GM12878 (cell line): Measurements from ENCODE around the gene TLL2. TPM values are rescaled to one million over a fixed set of nuclear protein-coding genes. Genes with fewer than 3 reads are reported as not detected.

Experiments
- ATAC-seq: fragments of 200-7000 bp; cut with Tn5 transposase; 3 replicates; pipeline ENCODE4 v1.9.1; 2020; ENCODE audit warnings: mild to moderate bottlenecking, moderate library complexity
- BruUV-seq: library from RNA; stranded (reverse); fragments of 400-500 nt; replicated peaks from 2 replicates; lab custom pipeline; 2021; lab: Mats Ljungman, UMichigan
- CTCF ChIA-PET: fragments of 300-600 bp; sonication (Branson Sonifier 250); formaldehyde crosslinking; extraction: SDS; loops from one replicate; lab custom pipeline; 2021; ENCODE audit warnings: inconsistent platforms; lab: Yijun Ruan, JAX
- POLR2A ChIA-PET: fragments of 350-600 bp; formaldehyde crosslinking; extraction: SDS; loops from one replicate; lab custom pipeline; 2021; ENCODE audit warnings: inconsistent platforms; lab: Charles Lee
- RAD21 ChIA-PET: fragments of 300-600 bp; sonication (Branson Sonifier 250); formaldehyde crosslinking; loops from one replicate; lab custom pipeline; 2023; ENCODE audit warnings: antibody characterized with exemption; ENCODE audit not compliant: unreplicated experiment; lab: Charles Lee
- SMC1A ChIA-PET: fragments of 300-600 bp; sonication (Branson Sonifier 250); formaldehyde crosslinking; loops from one replicate; lab custom pipeline; 2023; ENCODE audit not compliant: unreplicated experiment, uncharacterized antibody; lab: Charles Lee
- DNase-seq: peaks from one replicate; pipeline ENCODE4 v3.0.0-alpha.2; 2011; ENCODE audit warnings: low read depth, low spot score
- FAIRE-seq: peaks from 3 replicates; lab custom pipeline; 2011; peaks lifted over from hg19 to GRCh38; lab: Jason Lieb, UNC
- H2AFZ ChIP-seq: 2 replicates; pipeline ENCODE4 v1.6.0; 2011; ENCODE audit warnings: low read depth, low read length, control low read depth; ENCODE audit not compliant: control insufficient read depth
- H3K27ac ChIP-seq: 2 replicates; pipeline ENCODE4 v1.5.1; 2011; ENCODE audit warnings: control low read depth; ENCODE audit not compliant: control insufficient read depth, insufficient read depth
- H3K27me3 ChIP-seq, 2 experiments: replicated peaks in 1 of 2; 2 replicates each; pipeline versions ENCODE4 v1.6.0 to v1.6.1; 2011; ENCODE audit warnings: low read length in 1 of 2; ENCODE audit not compliant: control insufficient read depth in 2 of 2, insufficient read depth in 2 of 2
- H3K36me3 ChIP-seq, 2 experiments: 2 replicates each; pipeline ENCODE4 v1.5.1; 2011; ENCODE audit warnings: low read length in 1 of 2; ENCODE audit not compliant: control insufficient read depth in 2 of 2, insufficient read depth in 2 of 2
- H3K4me1 ChIP-seq: 2 replicates; pipeline ENCODE4 v1.6.1; 2011; ENCODE audit warnings: mild to moderate bottlenecking, low read length, moderate library complexity, mixed read lengths; ENCODE audit not compliant: control insufficient read depth, insufficient read depth
- H3K4me2 ChIP-seq: 2 replicates; pipeline ENCODE4 v1.6.0; 2011; ENCODE audit warnings: control low read depth; ENCODE audit not compliant: control insufficient read depth, insufficient read depth
- H3K4me3 ChIP-seq: fragments of 200-600 bp; sonication (generic); 2 replicates; pipeline ENCODE4 v1.5.1; 2016
- H3K79me2 ChIP-seq: 2 replicates; pipeline ENCODE4 v1.6.0; 2011; ENCODE audit warnings: low read length; ENCODE audit not compliant: control insufficient read depth, insufficient read depth
- H3K9ac ChIP-seq: 2 replicates; pipeline ENCODE4 v1.8.0; 2011; ENCODE audit warnings: low read length, control low read depth, mixed read lengths; ENCODE audit not compliant: control insufficient read depth, insufficient read depth
- H3K9me3 ChIP-seq: replicated peaks from 3 replicates; pipeline ENCODE4 v1.5.1; 2011; ENCODE audit warnings: mild to moderate bottlenecking, low read length; ENCODE audit not compliant: control insufficient read depth, insufficient read depth
- H4K20me1 ChIP-seq: 2 replicates; pipeline ENCODE4 v1.6.0; 2011; ENCODE audit not compliant: control insufficient read depth, insufficient read depth
- BMI1 ChIP-seq: fragments of 450-650 bp; IDR thresholded peaks from 2 replicates; pipeline ENCODE4 v1.6.1; 2016; ENCODE audit warnings: mild to moderate bottlenecking, moderate library complexity, borderline replicate concordance
- CBX5 ChIP-seq: sonication (generic); IDR thresholded peaks from 2 replicates; pipeline ENCODE4 v1.6.1; 2016; ENCODE audit warnings: low read depth, moderate library complexity, mild to moderate bottlenecking, inconsistent platforms
- HDAC2 ChIP-seq: fragments of 200-600 bp; sonication (generic); IDR thresholded peaks from 2 replicates; pipeline ENCODE4 v1.6.1; 2017
- TCF3 ChIP-seq: IDR thresholded peaks from 2 replicates; pipeline ENCODE4 v1.6.1; 2012; ENCODE audit warnings: low read depth, mild to moderate bottlenecking, low read length, borderline replicate concordance; ENCODE audit not compliant: insufficient read depth
- WRNIP1 ChIP-seq: IDR thresholded peaks from 2 replicates; pipeline ENCODE4 v1.6.1; 2011; ENCODE audit warnings: low read depth, low read length, improper control_type of control experiment, borderline replicate concordance
- WGBS: methylation state at CpG from one replicate; pipeline ENCODE4 v1.1.6; 2016; ENCODE audit warnings: low lambda C conversion rate; ENCODE audit not compliant: insufficient replicate concordance, insufficient coverage; ENCODE audit errors: missing lambda C conversion rate; 5-methylcytosine and 5-hydroxymethylcytosine counted together
- in situ Hi-C: fragments of 300-500 bp; cut with MboI; formaldehyde crosslinking; loops from 9 replicates; pipeline ENCODE4 v1.14.3; 2018; ENCODE audit warnings: mixed read lengths
- intact Hi-C: fragments of 100-400 bp; cut with micrococcal nuclease; formaldehyde crosslinking; loops from one replicate; pipeline ENCODE4 v1.14.2; 2022; ENCODE audit not compliant: unreplicated experiment
- polyA plus RNA-seq, 11 experiments: library from polyadenylated mRNA; depleted of rRNA in 4 of 11; unstranded in 6 of 11; stranded (reverse) in 5 of 11; fragments of >200 nt; fragmentation: Nextera tagmentation in 4 of 11; fragmentation: Illumina TruSeq in 1 of 11; extraction: Ambion mirVana in 4 of 11; extraction: Trizol in 1 of 11; gene quantifications; 1 replicate in 1 of 11; 2 replicates in 10 of 11; pipeline versions ENCODE4 v1.2.1 to v1.2.3, GENCODE V29; 2011 to 2016; ENCODE audit warnings: inconsistent platforms in 2 of 11, missing spikeins in 2 of 11, low read depth in 1 of 11
- total RNA-seq, 4 experiments: library from RNA; depleted of rRNA in 3 of 4; stranded (reverse); fragments of >200 nt in 3 of 4; fragmentation: Illumina TruSeq in 1 of 4; extraction: Trizol in 1 of 4; gene quantifications; 2 replicates each; pipeline versions ENCODE4 v1.2.1 to v1.2.3, GENCODE V29; 2013 to 2021

Gene TLL2
- total and polyA plus RNA-seq, 10 of the 15 experiments (the other 5 are each of a cell fraction or from before 2014, with no cell fraction given): 0.02 to 2.1 (median 0.52) TPM

GRCh38 chr10:96339956-96340904 lies 173.5 kb downstream of the TLL2 start (continued):
- TF ChIP-seq WRNIP1 (no peak), TCF3 (no peak)

GRCh38 chr10:96339383-96339782 lies 174.3 kb downstream of the TLL2 start:
- no peak for ATAC-seq
- POLR2A ChIA-PET: interaction anchor here (0.7 kb wide), 1 partner anchor 49 kb away, joined by 9 read pairs; no protein-coding TSS in a partner anchor

More at GRCh38 chr10:96339383-96339782, 174.3 kb downstream of the TLL2 start:
- intact Hi-C loops (no loop called here), in situ Hi-C loops (no loop called here)
- no peak for TF ChIP-seq CBX5
- no peak for TF ChIP-seq HDAC2
- TF ChIP-seq BMI1: no peak
- SMC1A ChIA-PET: interaction anchor here (0.6 to 3.3 kb wide), 9 partner anchors 10 to 326 kb away, joined by 3 to 27 read pairs (median 4); no protein-coding TSS in a partner anchor
- Histone ChIP-seq H3K36me3 (no peaks in the 10 kb centered on the region), H3K9ac (no peak overlapping the region), H4K20me1 (no peaks in the 10 kb centered on the region), H3K27ac (no peak overlapping the region), H3K4me3 (no peak overlapping the region), H2AFZ (no peak overlapping the region), H3K4me1 (no peaks in the 10 kb centered on the region), H3K27me3 (no peaks in the 10 kb centered on the region), H3K79me2 (no peaks in the 10 kb centered on the region), H3K9me3 (no peaks in the 10 kb centered on the region), H3K4me2 (no peak overlapping the region)
- 68% methylated on average over 4 of the region's 4 CpGs for WGBS
- CTCF ChIA-PET: interaction anchor here (0.7 to 9.4 kb wide), 27 partner anchors 8 to 646 kb away, joined by 3 to 142 read pairs (median 4); partner anchors contain the start of genes TCTN3 and ZNF518A
- no peak for FAIRE-seq
- no TSS peak for BruUV-seq
- RAD21 ChIA-PET: interaction anchor here (0.6 to 5.4 kb wide), 6 partner anchors 30 to 324 kb away, joined by 3 to 24 read pairs (median 4); no protein-coding TSS in a partner anchor
- DNase-seq: no peak
